H1 (cell line): Measurements from ENCODE around the gene SIGLEC6. TPM values are rescaled to one million over a fixed set of nuclear protein-coding genes. Genes with fewer than 3 reads are reported as not detected.

Source experiments
- CTCF ChIA-PET: fragments of 300-600 bp; sonication (Branson Sonifier 250); formaldehyde crosslinking; loops from one replicate; lab custom pipeline; 2021; ENCODE audit not compliant: partially characterized antibody; lab: Charles Lee
- POLR2A ChIA-PET: fragments of 300-600 bp; sonication (Branson Sonifier 250); formaldehyde crosslinking; loops from one replicate; lab custom pipeline; 2021; ENCODE audit warnings: inconsistent platforms; ENCODE audit not compliant: partially characterized antibody; lab: Charles Lee
- DNase-seq, 2 experiments: peaks; one replicate each; pipeline versions ENCODE4 v3.0.0 to v3.0.0-alpha.2; 2010 to 2022; ENCODE audit warnings: low spot score in 2 of 2, low read depth in 1 of 2, mixed read lengths in 1 of 2
- FAIRE-seq: peaks from 2 replicates; lab custom pipeline; 2011; peaks lifted over from hg19 to GRCh38; lab: Jason Lieb, UNC
- H2AFZ ChIP-seq: 2 replicates; pipeline ENCODE4 v1.8.1; 2012; ENCODE audit warnings: low read length, inconsistent platforms
- H2AK5ac ChIP-seq: 2 replicates; pipeline ENCODE4 v1.6.1; 2013; ENCODE audit warnings: low read depth, low read length
- H2BK120ac ChIP-seq: replicated peaks from 2 replicates; pipeline ENCODE3; 2013; ENCODE audit warnings: low read depth, low read length, inconsistent platforms
- H2BK12ac ChIP-seq: 2 replicates; pipeline ENCODE4 v1.6.1; 2013; ENCODE audit warnings: low read depth, low read length
- H2BK15ac ChIP-seq: 2 replicates; pipeline ENCODE4 v1.6.1; 2013; ENCODE audit warnings: low read length
- H2BK20ac ChIP-seq: 2 replicates; pipeline ENCODE4 v1.6.1; 2013; ENCODE audit warnings: low read length
- H2BK5ac ChIP-seq: 2 replicates; pipeline ENCODE4 v1.6.1; 2013; ENCODE audit warnings: low read depth, low read length
- H3K14ac ChIP-seq: 2 replicates; pipeline ENCODE4 v1.6.1; 2013; ENCODE audit warnings: inconsistent platforms; ENCODE audit not compliant: insufficient read length
- H3K18ac ChIP-seq: 2 replicates; pipeline ENCODE4 v1.6.1; 2013; ENCODE audit warnings: low read length; ENCODE audit errors: extremely low read depth
- H3K23ac ChIP-seq: 2 replicates; pipeline ENCODE4 v1.6.1; 2013; ENCODE audit warnings: inconsistent platforms; ENCODE audit not compliant: insufficient read length
- H3K23me2 ChIP-seq: 2 replicates; pipeline ENCODE4 v1.6.1; 2013; ENCODE audit warnings: low read depth, low read length
- H3K27ac ChIP-seq: 2 replicates; pipeline ENCODE4 v1.6.1; 2011; ENCODE audit warnings: low read depth, low read length, inconsistent platforms
- H3K27me3 ChIP-seq, 4 experiments: replicated peaks in 1 of 4; 1 replicate in 1 of 4; 2 replicates in 3 of 4; pipeline versions ENCODE4 v1.6.1 to v1.8.1; 2011 to 2013; ENCODE audit warnings: low read length in 3 of 4, mild to moderate bottlenecking in 3 of 4, inconsistent platforms in 2 of 4, mixed read lengths in 2 of 4, moderate library complexity in 1 of 4; ENCODE audit not compliant: control insufficient read depth in 3 of 4, insufficient read depth in 3 of 4; ENCODE audit errors: extremely low read depth in 1 of 4
- H3K36me3 ChIP-seq, 4 experiments: 2 replicates each; pipeline versions ENCODE4 v1.6.1 to v1.8.1; 2011 to 2013; ENCODE audit warnings: mild to moderate bottlenecking in 4 of 4, low read length in 3 of 4, moderate library complexity in 2 of 4, control low read depth in 1 of 4, inconsistent platforms in 1 of 4; ENCODE audit not compliant: insufficient read depth in 4 of 4, control insufficient read depth in 2 of 4
- H3K4ac ChIP-seq: replicated peaks from 2 replicates; pipeline ENCODE3; 2013; ENCODE audit warnings: low read length, low read depth, mixed read lengths, inconsistent platforms; ENCODE audit not compliant: insufficient read length
- H3K4me1 ChIP-seq, 4 experiments: replicated peaks in 1 of 4; 1 replicate in 1 of 4; 2 replicates in 3 of 4; pipeline versions ENCODE4 v1.6.1 to v1.8.1; 2011 to 2013; ENCODE audit warnings: low read length in 3 of 4, inconsistent platforms in 2 of 4, mixed read lengths in 1 of 4; ENCODE audit not compliant: insufficient read depth in 4 of 4, control insufficient read depth in 3 of 4
- H3K4me2 ChIP-seq, 2 experiments: 2 replicates each; pipeline versions ENCODE4 v1.6.1 to v1.8.1; 2011 to 2013; ENCODE audit warnings: low read depth in 2 of 2, low read length in 2 of 2, control low read depth in 1 of 2, inconsistent platforms in 1 of 2, mild to moderate bottlenecking in 1 of 2; ENCODE audit not compliant: insufficient read depth in 1 of 2
- H3K4me3 ChIP-seq, 4 experiments: fragments of 200-600, 300-600 bp in 1 of 4; sonication (generic), shearing (Covaris generic), sonication (Bioruptor Twin) in 1 of 4; 2 replicates each; pipeline versions ENCODE4 v1.5.1 to v1.8.1; 2011 to 2016; ENCODE audit warnings: low read length in 4 of 4, low read depth in 3 of 4, control low read depth in 2 of 4, inconsistent platforms in 2 of 4, mild to moderate bottlenecking in 2 of 4, mixed read lengths in 1 of 4, moderate library complexity in 1 of 4; ENCODE audit not compliant: insufficient read depth in 2 of 4; ENCODE audit errors: extremely low read depth in 1 of 4
- H3K56ac ChIP-seq: replicated peaks from 2 replicates; pipeline ENCODE3; 2013; ENCODE audit warnings: low read depth, mild to moderate bottlenecking, mixed read lengths, low read length, inconsistent platforms; ENCODE audit not compliant: insufficient read length
- H3K79me1 ChIP-seq: 2 replicates; pipeline ENCODE4 v1.6.1; 2013; ENCODE audit warnings: low read depth, low read length, control low read depth
- H3K79me2 ChIP-seq, 2 experiments: 2 replicates each; pipeline versions ENCODE4 v1.6.1 to v1.8.1; 2012 to 2013; ENCODE audit warnings: low read length in 2 of 2, mild to moderate bottlenecking in 2 of 2, inconsistent platforms in 1 of 2; ENCODE audit not compliant: insufficient read depth in 2 of 2, control insufficient read depth in 1 of 2
- H3K9ac ChIP-seq, 4 experiments: replicated peaks in 1 of 4; 1 replicate in 1 of 4; 2 replicates in 3 of 4; pipeline versions ENCODE4 v1.6.1 to v1.8.1; 2011 to 2013; ENCODE audit warnings: low read depth in 3 of 4, low read length in 3 of 4, control low read depth in 2 of 4, mild to moderate bottlenecking in 2 of 4, moderate library complexity in 2 of 4, inconsistent platforms in 1 of 4; ENCODE audit errors: extremely low read depth in 1 of 4
- H3K9me3 ChIP-seq, 2 experiments: 2 replicates each; pipeline versions ENCODE4 v1.6.1 to v1.8.1; 2012 to 2013; ENCODE audit warnings: mild to moderate bottlenecking in 2 of 2, moderate library complexity in 2 of 2, control low read depth in 1 of 2, inconsistent platforms in 1 of 2, low read depth in 1 of 2, low read length in 1 of 2, mixed read lengths in 1 of 2; ENCODE audit not compliant: insufficient read depth in 2 of 2
- H4K20me1 ChIP-seq, 2 experiments: replicated peaks in 1 of 2; 2 replicates each; pipeline versions ENCODE3 to v1.8.1; 2011 to 2013; ENCODE audit warnings: inconsistent platforms in 2 of 2, low read length in 2 of 2, mild to moderate bottlenecking in 1 of 2; ENCODE audit not compliant: insufficient read depth in 2 of 2, control insufficient read depth in 1 of 2
- H4K5ac ChIP-seq: 2 replicates; pipeline ENCODE4 v1.6.1; 2013; ENCODE audit warnings: low read length, low read depth, mixed read lengths, inconsistent platforms; ENCODE audit not compliant: insufficient read length
- H4K8ac ChIP-seq: 2 replicates; pipeline ENCODE4 v1.8.0; 2013; ENCODE audit warnings: mild to moderate bottlenecking, moderate library complexity, low read length, inconsistent platforms; ENCODE audit not compliant: insufficient read depth; ENCODE audit errors: extremely low read depth
- H4K91ac ChIP-seq: replicated peaks from 2 replicates; pipeline ENCODE3; 2013; ENCODE audit warnings: low read length, mixed read lengths, inconsistent platforms; ENCODE audit not compliant: insufficient read length
- CHD1 ChIP-seq: IDR thresholded peaks from 2 replicates; pipeline ENCODE4 v1.6.1; 2012; ENCODE audit warnings: low read depth, low read length, improper control_type of control experiment
- HDAC6 ChIP-seq: IDR thresholded peaks from one replicate; pipeline ENCODE4 v1.7.1; 2012; ENCODE audit warnings: low read depth, mild to moderate bottlenecking, inconsistent platforms, low read length, moderate library complexity
- RBBP5 ChIP-seq: IDR thresholded peaks from 2 replicates; pipeline ENCODE4 v1.7.1; 2012; ENCODE audit warnings: low read depth, mild to moderate bottlenecking, inconsistent platforms, low read length, moderate library complexity, borderline replicate concordance
- SAP30 ChIP-seq: fragments of 300-600 bp; sonication (generic); IDR thresholded peaks from 2 replicates; pipeline ENCODE4 v1.7.1; 2012; ENCODE audit warnings: low read length, moderate library complexity, mild to moderate bottlenecking, inconsistent platforms; ENCODE audit not compliant: insufficient read depth, insufficient replicate concordance
- WGBS, 2 experiments: shearing (Covaris generic) in 1 of 2; methylation state at CpG; one replicate each; pipeline versions ENCODE4 v1.1.6 to v1.1.7; 2013 to 2015; ENCODE audit warnings: low lambda C conversion rate in 2 of 2, mixed read lengths in 2 of 2, inconsistent platforms in 1 of 2, low coverage in 1 of 2, missing lambda C conversion rate in 1 of 2; ENCODE audit not compliant: insufficient replicate concordance in 2 of 2, insufficient coverage in 1 of 2, insufficient read length in 1 of 2; ENCODE audit errors: extremely low coverage in 1 of 2, missing lambda C conversion rate in 1 of 2; 5-methylcytosine and 5-hydroxymethylcytosine counted together
- polyA plus RNA-seq, 7 experiments: library from polyadenylated mRNA; depleted of rRNA in 3 of 7; stranded (reverse) in 5 of 7; unstranded in 2 of 7; fragments of >200 nt in 5 of 7; fragments of 200-250 nt in 2 of 7; gene quantifications; 1 replicate in 5 of 7; 2 replicates in 1 of 7; 4 replicates in 1 of 7; pipeline versions ENCODE4 v1.2.1 to v1.2.3, GENCODE V29; 2011 to 2013; ENCODE audit warnings: missing spikeins in 2 of 7, mixed read lengths in 2 of 7
- total RNA-seq: library from RNA; stranded (reverse); fragmentation: NEBNext Ultra II Directional; extraction: Animal tissue kit (Norgen Biotek cat#: 25700); gene quantifications from 2 replicates; pipeline ENCODE4 v1.2.1, GENCODE V29; 2021
- TF ChIP-seq, protein P1 (sequence below): IDR thresholded peaks from 2 replicates; pipeline ENCODE4 v1.6.1; 2012; ENCODE audit warnings: low read length, inconsistent platforms
- TF ChIP-seq, protein P2 (sequence below): IDR thresholded peaks from 2 replicates; pipeline ENCODE4 v1.6.1; 2011; ENCODE audit warnings: low read length, improper control_type of control experiment

The SIGLEC6 gene
- total and polyA plus RNA-seq, 2 of the 8 experiments (the other 6 are each of a cell fraction or from before 2014, with no cell fraction given), result 0.05 TPM; not detected in 1

DNA sequence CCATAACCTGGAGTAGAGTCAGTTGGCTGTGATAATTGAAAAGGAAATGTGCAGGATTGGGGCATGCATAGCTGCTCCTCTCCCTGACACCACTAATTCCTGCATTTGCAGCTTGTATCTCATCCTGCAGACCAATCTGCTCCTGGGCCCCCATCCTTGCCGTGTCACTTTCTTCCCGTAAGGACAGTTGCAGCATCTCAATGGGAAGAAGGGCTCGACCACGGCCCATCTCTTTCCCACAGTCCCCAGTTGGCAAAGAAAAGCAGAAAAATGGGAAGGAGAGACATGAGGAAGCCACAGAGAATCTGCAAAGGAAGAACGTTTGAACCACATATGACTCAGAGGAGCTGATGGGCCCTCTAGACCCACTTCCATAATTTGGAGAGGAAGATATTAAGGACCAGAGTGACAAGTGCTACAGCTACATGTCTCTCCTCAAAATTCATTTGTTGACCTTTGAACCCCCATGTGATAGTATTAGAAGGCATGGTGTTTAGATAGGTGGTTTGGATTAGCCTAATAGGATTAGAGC is 28.1 kb downstream of the SIGLEC6 start:
- Histone ChIP-seq H3K4me2 (no peak overlapping the region), H4K20me1 (no peaks in the 10 kb centered on the region), H2BK15ac (no peak overlapping the region), H2BK120ac (no peak overlapping the region), H3K4ac (no peak overlapping the region), H2BK20ac (no peak overlapping the region), H3K23me2 (no peaks in the 10 kb centered on the region), H2AFZ (no peak overlapping the region), H3K9ac (no peak overlapping the region), H2AK5ac (no peak overlapping the region), H3K27ac (no peak overlapping the region), H3K79me2 (no peaks in the 10 kb centered on the region), H3K56ac (no peak overlapping the region), H3K9me3 (peaks cover 67 to 85% of the 10 kb centered on the region in 2 experiments), H4K8ac (no peak overlapping the region), H4K5ac (no peak overlapping the region), H2BK5ac (no peak overlapping the region), H3K18ac (no peak overlapping the region), H3K79me1 (no peaks in the 10 kb centered on the region), H4K91ac (no peak overlapping the region), H3K27me3 (no peaks in the 10 kb centered on the region), H3K23ac (no peak overlapping the region), H3K4me3 (no peak overlapping the region), H3K14ac (no peak overlapping the region), H3K36me3 (no peaks in the 10 kb centered on the region), H3K4me1 (no peaks in the 10 kb centered on the region), H2BK12ac (no peak overlapping the region)
- no peak for TF ChIP-seq SAP30
- TF ChIP-seq, protein P1, sequence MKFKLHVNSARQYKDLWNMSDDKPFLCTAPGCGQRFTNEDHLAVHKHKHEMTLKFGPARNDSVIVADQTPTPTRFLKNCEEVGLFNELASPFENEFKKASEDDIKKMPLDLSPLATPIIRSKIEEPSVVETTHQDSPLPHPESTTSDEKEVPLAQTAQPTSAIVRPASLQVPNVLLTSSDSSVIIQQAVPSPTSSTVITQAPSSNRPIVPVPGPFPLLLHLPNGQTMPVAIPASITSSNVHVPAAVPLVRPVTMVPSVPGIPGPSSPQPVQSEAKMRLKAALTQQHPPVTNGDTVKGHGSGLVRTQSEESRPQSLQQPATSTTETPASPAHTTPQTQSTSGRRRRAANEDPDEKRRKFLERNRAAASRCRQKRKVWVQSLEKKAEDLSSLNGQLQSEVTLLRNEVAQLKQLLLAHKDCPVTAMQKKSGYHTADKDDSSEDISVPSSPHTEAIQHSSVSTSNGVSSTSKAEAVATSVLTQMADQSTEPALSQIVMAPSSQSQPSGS, result no peak
- no peak for TF ChIP-seq RBBP5
- no peak for TF ChIP-seq HDAC6
- TF ChIP-seq, protein P2, sequence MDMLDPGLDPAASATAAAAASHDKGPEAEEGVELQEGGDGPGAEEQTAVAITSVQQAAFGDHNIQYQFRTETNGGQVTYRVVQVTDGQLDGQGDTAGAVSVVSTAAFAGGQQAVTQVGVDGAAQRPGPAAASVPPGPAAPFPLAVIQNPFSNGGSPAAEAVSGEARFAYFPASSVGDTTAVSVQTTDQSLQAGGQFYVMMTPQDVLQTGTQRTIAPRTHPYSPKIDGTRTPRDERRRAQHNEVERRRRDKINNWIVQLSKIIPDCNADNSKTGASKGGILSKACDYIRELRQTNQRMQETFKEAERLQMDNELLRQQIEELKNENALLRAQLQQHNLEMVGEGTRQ, result no peak
- no peak for TF ChIP-seq CHD1
- ChIA-PET POLR2A (no interaction called here), CTCF (interaction anchor here (1.1 kb wide), 1 partner anchor 14 kb away, joined by 3 read pairs; no protein-coding TSS in a partner anchor)
- DNase-seq (no peak), FAIRE-seq (no peak)
- WGBS, 2 experiments, result 81% methylated on average over 5 of the region's 5 CpGs; no CpG with 5 or more reads in 1 of the 2 experiments
